GM21360 (cell line): Measurements from ENCODE around the gene AKT1S1.
A peak's percentile ranks its signal among the peaks of the same experiment; 100 is the strongest.

Source experiments
- ATAC-seq: cut with Tn5 transposase; IDR thresholded peaks from one replicate; pipeline ENCODE4 v1.9.1; 2021; ENCODE audit warnings: mild to moderate bottlenecking, moderate library complexity; ENCODE audit not compliant: unreplicated experiment

The AKT1S1 gene

DNA sequence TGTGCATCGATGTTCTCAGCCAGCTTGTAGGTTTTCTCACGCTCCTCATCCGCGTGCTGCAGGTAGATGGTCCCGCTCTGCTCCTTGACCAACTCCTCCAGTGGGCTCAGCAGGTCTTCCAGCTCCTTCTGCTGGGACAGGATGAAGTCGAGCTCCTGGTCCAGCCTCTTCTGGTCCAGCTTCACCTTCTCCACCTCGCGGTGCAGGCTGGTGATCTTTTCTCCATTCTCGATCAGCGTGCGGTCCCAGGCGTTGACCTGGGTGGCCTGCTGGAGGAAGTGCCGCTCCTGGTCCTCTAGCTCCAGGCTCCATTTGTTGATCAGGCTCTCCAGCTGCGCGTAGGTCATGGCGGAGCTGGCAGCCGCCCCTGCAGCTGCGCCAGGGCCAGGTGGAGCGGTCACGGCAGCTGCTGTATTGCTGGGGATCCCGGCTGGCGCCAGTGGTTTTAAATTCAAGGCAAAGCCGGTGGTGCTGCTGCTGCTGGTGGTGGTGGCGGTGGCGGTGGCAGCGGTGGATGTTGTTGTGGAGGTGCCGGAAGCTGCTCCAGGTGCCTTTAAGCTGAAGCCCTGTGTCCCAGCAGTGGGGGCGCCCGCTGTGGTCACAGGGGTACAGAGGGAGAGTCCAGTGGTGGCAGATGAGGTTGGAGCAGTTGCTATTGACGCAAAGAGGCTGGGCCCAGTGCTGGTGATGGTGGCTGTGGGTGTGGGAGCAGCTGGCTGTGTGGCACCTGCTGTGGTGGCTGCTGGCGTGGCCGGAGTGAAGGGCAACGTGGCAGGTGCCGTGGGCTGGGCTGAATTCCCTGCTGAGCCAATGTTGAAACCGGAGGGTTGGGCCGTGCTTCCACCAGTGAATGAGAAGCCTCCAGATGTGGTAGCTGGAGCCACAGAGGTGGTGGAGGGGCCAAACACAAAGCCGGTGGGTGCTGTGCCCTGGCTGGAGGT, 31.6 kb upstream of the AKT1S1 start:
- ATAC-seq = no peak

DNA sequence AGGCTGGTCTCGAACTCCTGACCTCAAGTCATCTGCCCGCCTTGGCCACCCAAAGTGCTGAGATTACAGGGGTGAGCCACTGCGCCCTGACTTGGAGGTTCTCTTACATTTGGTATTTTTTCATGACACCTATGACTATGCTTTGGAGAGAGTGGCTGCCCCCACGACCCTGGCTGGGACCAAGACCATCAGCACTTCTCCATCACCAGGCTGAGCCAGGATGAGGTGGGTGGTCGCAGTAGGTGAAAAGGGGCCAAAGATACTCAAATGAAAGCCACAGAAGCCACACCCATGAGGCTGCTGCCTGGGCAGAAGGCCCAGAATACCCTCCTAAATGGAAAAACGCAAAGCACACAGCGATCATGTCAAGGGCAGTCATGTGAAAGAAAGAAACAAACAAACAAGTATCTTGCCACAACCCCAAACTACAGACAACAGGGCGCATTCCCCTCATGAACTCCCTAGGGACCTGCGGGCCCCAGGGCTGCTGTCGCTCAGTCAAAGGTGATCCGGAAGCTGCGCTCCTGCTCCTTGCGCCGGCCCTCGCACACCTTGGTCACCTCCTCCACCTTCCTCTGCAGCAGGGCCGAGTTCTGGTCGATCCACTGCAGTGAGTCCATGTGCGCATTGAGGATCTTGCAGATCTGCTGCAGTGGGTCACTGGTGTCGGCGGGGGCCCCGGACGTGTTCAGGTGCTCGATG, 30.7 kb upstream of the AKT1S1 start:
- ATAC-seq = no peak

- ATAC-seq = no peak
Observed at GRCh38 chr19:49906879-49907564, 29.9 kb upstream of the AKT1S1 start.

DNA sequence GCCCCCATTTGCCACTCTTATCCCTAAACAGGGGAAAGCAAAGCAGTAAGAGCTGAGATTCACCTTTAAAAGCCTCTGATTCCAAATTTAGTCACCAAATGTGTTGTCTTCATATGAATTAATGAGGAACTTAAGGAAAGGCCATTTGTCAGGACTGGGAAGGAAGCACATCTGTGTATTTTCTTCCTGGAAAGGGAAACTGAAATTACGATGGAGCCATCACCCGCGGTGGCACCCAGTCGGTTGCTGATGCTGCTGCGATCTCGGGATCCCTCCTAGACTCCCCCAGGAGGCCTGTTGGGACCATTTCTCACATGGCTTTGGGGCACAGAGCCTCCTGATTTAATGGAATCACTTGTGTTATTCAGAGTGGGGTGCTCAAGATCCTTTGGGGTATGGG, 27.0 kb upstream of the AKT1S1 start:
- ATAC-seq = no peak

DNA sequence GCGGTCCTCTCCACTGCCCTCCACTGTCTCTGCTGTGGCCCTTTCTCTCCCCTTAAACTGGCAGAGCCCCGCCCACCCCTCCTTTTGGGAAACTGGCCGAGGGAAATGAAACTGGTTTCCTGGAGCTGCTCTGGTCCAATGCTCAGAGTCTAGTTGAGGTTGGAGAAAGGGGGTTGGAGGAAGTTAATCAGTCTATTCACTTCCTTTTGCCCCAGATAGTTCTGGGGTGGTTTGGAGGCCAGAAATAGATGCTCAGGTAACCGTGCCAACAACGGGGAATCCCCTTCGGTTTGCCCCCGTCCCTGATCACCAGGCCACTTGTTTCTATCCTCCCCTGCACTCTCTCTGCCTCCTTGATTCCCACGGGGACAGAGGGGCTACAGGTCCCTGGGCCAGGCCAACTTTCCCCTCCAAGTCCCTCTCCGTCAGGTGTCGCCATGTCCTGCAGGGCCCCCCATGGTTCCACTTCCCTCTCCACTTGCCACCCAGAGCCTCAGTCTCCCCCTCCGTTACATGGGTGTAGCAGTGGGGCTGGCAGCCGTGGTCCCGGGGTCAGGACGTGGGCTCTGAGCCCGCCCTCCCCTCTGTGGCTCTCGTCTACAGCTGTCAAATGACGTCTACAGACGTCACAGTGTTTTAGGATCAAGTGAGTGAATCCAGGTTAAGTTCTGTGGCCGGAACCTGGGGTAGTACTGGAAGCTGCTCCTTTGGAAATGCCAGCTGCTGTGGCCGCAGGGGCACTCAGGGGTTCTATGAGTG, 19.9 kb upstream of the AKT1S1 start, which contains the start of gene IL4I1:
Gene IL4I1, minus strand, starts transcription at position 25 of the 759 bp plus-strand sequence. CDS start 727 bp downstream, outside the sequence.
- peak; percentile 43 for ATAC-seq

- ATAC-seq = no peak
Observed at GRCh38 chr19:49895566-49896297, 18.6 kb upstream of the AKT1S1 start.

DNA sequence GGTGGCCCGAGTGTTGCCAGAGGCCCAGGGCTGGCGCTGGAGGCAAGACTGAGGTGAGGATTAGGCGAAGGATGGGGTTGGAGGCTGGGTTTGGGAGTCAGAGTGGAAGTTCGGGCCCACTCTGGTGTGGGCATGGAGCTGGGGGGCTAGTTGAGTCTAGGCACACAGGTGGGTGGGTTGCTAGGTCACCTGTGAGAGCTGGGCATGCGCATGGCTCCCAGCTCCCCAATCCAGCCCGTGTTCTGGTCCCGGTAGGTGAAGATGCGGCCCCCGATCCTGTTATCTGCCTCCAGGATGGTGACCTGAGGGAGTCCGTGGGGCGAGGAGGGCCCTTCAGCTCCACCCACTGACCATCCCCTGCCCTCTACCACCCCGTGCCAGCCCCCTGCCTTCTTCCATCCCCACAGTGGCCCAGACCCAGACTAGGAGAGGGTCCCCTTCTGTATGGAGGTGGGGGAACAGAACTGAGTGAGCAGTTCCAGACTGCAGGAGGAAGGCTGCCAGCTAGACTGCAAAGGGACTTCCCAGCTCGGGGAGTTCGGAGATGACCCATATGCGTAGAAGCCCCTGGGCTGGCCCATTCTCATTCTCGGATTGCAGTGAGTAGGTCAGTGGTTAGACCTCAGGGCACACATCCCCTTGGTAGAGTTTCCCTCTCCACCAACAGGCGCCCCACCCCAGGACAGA, 17.9 kb upstream of the AKT1S1 start:
- ATAC-seq = no peak

DNA sequence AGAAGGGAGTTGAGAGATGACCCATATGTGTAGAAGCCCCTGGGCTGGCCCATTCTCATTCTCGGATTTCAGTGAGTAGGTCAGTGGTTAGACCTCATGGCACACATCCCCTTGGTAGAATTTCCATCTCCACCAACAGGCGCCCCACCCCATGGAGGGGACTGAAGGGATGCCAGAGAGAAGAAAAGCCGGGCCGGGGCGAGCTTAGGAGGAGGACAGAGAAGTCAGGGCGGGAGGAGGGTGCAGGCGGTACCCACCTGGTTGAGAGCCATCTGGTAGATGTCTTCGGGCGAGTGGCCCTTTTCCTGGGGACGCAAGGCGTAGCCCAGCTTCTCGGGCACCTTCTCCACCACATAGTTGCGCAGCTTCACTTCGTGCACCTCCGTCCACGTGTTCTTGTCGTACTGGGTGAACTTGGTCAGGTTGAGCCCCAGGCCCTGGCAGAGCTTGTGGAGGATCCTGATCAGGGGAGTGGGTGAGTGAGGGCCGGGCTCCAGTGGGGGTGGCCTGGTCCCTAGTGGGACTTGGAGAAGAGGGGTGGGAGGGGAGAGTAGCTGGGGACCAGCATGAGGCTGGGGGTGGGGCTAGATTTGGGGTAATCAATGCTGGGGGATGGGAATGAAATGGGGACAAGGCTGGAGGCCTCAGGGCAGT, 17.0 kb upstream of the AKT1S1 start:
- no peak for ATAC-seq

GRCh38 chr19:49892716-49893115, 15.6 kb upstream of the AKT1S1 start:
- no peak for ATAC-seq

DNA sequence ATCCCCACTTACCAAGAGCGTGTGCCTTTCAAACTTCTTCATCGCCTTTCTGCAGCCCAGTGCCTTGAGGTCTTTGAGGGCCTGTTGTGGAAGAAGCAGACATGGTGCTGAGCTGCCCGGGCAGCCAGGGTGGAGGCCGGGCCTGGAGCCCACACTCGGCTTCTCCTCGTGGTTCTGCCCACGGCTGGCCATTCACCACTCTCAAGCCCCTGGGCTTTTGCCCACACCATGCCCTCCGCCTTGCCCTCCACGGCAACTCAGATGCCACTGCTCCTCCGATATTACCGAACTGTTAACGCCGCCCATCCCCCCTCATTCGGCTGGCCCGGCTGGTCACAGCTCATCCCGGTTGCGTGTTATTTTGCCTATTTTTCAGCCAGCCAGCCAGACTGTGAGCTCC, 14.2 kb upstream of the AKT1S1 start:
- ATAC-seq = no peak

GRCh38 chr19:49890349-49891311, 13.5 kb upstream of the AKT1S1 start:
- no peak for ATAC-seq

GRCh38 chr19:49889687-49890348, 12.7 kb upstream of the AKT1S1 start:
- ATAC-seq = no peak

DNA sequence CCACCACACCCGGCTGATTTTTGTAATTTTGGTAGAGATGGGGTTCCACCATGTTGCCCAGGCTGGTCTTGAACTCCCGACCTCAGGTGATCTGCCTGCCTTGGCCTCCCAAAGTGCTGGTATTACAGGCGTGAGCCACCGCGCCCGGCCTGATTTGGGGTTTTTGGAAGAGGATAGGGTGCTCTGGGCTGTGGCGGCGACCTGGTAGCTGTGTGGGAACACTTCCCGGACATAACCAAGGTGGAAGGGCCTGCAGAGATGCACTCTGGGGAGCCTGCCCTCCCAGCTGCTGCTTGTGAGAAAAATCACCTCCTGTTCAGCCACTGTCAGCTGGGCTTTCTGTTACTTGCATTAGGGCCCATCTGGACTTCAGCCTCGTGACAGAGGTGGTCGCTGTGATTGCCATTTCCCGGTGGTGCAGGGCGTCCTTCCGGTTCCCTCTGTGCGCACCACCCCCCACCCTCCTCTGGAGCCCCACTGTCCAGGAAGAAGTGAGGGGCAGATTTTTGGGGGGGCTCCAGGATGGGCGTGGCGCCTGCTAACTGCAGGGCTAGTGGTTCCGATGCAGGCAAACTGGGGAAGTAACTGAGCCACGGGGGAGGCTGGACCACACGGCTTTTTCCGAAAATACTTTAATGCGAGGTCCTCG, 12.0 kb upstream of the AKT1S1 start:
- ATAC-seq = no peak

DNA sequence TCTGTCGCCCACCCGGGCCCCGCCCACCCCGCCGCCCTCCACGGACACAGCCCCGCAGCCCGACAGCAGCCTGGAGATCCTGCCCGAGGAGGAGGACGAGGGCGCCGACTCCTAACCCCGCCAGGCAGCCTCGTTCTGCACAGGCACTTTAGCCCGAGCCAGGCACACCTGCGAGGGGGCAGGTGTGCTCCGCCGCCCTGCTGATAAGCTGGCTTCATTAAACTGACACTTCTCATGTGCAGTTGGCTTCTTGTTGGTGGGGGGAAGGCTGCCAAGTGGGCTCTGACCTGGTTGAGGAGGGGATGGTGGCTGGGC, 11.3 kb upstream of the AKT1S1 start:
- ATAC-seq = no peak

GRCh38 chr19:49887665-49888509, 10.7 kb upstream of the AKT1S1 start:
- no peak for ATAC-seq

GRCh38 chr19:49887037-49887664, 10.0 kb upstream of the AKT1S1 start:
- ATAC-seq = no peak
